CD1c-positive myeloid dendritic cell (primary cell): ENCODE data around the gene ADAMTSL1.

ENCODE experiments used
- DNase-seq: peaks from one replicate; pipeline ENCODE4 v3.0.0-alpha.2; 2016; ENCODE audit errors: extremely low spot score

ADAMTSL1 gene

DNA sequence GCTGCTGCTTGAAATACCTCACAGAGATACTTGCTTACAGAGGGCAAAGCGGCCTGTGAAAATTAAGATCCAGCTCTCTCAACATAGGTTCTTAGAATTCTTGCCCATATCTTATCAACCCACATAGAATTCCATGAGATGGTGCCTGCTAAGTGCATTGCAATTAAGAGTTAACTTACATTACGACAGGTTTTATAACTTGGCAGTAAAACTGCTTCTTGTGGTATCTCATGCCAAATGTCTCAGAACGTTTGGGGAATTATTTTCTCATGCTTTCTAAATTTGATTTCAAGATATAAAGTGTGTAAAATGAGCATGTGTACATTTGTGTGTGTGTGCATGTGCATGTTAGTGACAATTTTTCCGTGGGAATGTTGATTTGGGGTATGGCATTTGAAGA, 297.8 kb downstream of the ADAMTSL1 start:
- DNase-seq, result no peak

DNA sequence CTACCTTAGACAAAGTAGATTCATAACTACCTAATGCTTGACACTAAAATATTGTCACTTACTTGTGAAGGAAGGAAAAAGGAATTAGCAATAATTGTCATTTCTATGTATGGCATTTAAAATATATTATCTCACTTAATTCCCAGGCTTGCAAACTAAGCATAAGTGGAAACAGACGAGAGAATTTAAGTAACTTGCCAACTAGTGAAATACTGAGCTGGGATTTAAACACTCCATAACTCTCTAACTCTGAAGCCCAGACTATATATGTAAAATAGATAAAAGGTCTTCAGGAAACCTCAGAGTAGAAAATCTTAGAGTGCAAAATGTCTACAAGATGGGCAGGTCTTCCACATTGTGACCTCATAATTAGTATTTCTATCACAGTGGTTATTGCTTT, 301.3 kb downstream of the ADAMTSL1 start:
- DNase-seq, result no peak

DNA sequence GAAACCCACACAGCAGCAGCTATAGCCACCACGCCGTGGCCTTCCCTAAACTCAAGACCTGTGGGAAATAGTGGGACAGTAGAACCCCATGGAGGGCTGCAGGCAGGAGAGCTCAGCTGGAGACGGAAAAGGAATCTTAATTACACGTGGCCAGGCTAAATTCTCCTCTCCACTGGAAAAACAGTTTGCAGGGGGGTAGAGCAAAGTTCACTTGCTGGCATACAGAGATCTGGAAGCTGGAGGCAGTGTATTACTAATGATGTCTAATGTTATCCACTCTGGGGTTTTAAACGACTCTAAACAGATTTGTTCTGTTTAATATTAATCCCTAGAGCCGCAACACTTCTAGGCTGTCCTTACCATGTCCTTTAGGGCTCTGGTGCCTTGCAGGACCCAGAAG, 302.0 kb downstream of the ADAMTSL1 start:
- DNase-seq, result no peak

DNA sequence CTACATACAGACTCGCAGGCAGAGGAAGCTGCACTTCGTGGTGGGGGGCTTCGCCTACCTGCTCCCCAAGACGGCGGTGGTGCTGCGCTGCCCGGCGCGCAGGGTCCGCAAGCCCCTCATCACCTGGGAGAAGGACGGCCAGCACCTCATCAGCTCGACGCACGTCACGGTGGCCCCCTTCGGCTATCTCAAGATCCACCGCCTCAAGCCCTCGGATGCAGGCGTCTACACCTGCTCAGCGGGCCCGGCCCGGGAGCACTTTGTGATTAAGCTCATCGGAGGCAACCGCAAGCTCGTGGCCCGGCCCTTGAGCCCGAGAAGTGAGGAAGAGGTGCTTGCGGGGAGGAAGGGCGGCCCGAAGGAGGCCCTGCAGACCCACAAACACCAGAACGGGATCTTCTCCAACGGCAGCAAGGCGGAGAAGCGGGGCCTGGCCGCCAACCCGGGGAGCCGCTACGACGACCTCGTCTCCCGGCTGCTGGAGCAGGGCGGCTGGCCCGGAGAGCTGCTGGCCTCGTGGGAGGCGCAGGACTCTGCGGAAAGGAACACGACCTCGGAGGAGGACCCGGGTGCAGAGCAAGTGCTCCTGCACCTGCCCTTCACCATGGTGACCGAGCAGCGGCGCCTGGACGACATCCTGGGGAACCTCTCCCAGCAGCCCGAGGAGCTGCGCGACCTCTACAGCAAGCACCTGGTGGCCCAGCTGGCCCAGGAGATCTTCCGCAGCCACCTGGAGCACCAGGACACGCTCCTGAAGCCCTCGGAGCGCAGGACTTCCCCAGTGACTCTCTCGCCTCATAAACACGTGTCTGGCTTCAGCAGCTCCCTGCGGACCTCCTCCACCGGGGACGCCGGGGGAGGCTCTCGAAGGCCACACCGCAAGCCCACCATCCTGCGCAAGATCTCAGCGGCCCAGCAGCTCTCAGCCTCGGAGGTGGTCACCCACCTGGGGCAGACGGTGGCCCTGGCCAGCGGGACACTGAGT, 303.2 kb downstream of the ADAMTSL1 start:
- DNase-seq, result no peak

DNA sequence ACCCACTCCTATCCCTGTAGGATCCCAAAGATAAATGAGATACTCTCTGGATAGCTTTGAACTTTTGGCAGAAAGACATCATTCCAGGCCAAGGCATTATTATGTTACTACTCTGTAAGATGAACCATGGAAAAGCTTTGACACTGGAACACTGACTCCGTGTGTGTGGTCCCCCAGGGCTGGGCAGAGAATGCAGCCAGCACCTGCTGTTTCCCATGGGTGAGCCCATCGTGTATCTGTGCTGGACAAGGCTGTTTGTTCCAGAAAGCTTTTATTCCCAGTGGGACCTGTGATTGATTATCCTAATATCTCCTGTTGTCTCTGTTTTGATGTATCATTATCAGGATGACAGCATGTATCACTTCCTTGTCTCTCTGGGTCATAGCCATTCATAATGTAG, 304.2 kb downstream of the ADAMTSL1 start:
- no peak for DNase-seq

DNA sequence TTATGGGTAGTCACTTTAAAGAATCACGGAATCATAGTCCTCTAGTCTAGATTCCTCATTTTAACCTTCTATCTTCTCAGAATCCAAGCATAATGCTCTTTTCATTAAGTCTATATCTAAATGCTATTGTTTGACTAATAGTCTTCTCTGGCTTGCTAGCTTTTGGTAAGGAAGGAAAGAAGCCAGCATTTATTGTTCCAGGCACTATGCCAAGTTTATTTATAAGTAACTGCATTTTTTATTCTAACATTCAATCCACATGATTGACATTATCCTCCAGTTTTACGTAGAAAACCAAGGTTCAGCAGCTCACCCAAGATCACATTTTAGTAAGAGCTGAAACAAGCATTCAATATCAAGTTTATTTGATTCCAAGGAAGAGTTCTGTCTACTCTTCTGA, 304.9 kb downstream of the ADAMTSL1 start:
- DNase-seq, result no peak

DNA sequence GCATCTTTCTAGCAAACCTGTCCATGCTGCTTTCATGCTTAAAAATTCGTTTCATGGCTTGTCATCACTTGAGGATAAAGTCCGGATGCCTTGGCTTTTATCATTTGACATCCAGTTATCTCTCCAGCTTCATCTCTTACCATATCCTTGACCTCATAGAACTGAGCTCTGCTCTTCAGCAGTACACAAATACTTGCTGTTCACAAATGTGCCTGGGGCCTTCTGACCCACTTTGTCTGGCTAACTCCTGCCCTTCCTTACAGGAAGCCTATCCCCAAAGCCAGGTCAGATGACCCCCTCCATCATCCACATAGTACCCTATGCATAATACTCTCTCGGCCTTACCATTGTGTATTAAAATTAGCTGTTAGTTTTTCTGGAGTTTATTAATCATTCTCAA, 310.0 kb downstream of the ADAMTSL1 start:
- no peak for DNase-seq

DNA sequence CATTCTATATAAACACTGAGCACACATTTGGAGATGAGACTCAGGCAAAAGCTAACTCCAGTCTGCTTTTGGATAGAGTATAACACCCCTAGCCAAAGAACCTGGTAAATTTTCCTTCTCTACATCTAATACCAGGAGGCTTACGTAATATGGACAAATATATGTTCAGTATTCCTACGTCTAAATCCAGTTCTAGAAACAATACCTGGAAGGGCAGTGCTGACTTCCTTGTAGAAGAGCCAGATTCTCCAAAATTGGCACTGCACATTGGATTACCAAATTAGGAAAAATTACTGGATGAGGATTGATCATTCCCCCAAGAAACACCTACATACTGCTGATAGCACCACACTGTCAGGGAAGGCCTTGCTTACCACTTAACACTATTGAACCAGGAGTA, 311.7 kb downstream of the ADAMTSL1 start:
- no peak for DNase-seq

DNA sequence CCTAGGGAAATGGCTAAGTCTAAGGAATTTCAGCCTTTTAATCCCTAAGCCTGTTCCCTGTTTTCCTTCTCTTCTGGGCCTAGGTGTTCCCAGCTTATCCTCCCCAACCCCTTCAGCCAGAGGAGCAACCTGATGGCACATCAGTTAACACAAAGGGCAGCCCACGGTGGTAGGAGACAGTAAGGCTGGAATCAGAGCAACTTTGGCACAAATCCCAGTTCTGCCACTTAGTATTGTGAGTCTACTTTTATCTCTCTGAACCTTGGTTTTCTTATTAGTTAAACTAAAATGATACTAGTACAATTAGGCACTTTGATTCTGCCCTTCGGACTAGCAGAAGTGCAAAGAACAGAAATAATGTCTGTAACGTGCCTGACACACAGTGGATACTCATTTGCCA, 312.2 kb downstream of the ADAMTSL1 start:
- no peak for DNase-seq

DNA sequence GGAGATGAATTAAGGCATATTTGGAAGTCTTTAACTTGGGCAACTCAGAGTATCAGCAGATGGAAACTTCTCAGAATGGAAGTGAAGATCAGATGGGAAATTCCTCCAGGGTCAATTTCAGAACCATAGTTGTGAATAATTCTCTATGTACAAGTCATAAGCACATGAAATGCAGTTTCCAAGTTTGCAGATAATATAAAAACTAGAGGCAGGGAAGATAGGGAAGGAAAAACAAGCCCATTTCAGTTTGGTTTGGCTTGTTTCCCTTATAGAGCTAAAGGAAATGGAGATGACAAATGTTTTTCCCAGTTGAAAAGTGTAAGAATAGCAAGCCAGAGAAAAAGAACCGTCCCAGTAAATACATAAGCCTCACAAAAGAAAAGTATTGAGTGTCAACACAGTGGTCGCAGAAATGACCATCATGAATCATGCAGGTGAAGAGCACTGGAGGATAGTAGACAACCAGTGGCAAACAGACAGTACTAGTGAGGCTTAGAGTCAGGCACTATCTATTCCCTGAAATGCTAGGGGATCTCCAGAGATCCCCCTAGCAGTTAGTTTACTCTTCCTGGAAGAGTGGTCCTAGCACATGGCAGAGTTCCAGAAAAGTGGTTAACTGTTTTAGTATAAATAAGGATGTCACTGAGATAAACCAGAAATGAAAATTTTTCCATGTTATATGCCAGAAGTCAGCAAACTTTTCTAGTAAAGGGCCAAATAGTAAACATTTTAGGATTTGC, 313.1 kb downstream of the ADAMTSL1 start:
- DNase-seq, result no peak

DNA sequence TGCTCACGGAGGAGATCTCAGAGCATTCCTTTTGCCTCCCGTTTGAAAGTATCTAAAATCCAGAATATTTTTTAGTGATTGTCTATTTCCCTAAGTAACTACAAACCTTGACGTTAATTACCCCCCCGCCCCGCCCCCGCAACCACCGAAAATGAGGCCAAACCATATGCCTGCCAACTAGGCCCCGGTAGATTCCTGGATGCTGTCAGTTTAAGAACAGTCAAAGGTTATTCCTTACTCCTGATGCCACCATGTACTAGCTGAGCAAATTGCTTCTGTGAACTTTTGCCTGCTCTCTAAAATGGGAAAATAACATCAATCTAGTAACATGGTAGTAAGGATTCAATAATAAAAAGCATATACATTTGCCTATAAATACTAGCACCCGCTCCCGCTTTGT, 314.3 kb downstream of the ADAMTSL1 start:
- DNase-seq, result no peak

DNA sequence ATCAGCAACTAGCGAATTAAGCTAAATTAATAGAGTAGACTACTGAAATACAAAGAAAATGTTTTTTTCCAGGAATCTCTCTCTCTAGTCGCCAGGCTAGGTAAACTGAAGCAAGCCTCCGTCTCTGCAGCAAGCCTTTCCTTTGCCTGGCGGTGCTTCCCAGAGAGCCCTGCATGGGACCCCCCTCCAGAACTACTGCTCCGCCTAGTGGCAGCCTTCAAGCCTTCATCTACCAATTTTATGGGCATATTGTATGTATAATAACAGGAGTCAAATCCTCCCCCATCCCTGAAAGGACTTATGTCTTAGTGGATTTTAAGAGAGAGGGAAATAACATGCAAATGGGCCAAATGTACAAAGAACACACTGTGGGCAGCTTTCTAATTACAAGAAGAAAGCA, 317.1 kb downstream of the ADAMTSL1 start:
- no peak for DNase-seq

DNA sequence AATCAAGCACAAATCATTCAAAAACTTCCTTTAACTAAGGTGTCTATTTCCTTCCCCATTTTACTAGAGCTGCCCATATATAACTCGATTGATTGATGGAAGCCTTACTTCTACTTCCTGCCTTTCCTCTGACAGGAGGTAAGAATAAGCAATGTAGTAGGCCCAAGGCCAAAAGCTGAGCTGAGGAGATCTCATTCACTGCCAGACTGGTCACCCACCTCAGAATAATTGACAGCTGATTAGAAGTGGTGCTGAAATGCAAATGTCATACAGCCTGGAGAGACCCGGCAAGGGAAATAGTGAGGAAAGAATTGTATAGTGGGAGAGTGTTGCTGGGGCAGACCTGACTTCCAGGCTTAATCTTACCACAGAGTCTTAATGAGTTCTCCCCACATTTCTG, 319.2 kb downstream of the ADAMTSL1 start:
- no peak for DNase-seq

DNA sequence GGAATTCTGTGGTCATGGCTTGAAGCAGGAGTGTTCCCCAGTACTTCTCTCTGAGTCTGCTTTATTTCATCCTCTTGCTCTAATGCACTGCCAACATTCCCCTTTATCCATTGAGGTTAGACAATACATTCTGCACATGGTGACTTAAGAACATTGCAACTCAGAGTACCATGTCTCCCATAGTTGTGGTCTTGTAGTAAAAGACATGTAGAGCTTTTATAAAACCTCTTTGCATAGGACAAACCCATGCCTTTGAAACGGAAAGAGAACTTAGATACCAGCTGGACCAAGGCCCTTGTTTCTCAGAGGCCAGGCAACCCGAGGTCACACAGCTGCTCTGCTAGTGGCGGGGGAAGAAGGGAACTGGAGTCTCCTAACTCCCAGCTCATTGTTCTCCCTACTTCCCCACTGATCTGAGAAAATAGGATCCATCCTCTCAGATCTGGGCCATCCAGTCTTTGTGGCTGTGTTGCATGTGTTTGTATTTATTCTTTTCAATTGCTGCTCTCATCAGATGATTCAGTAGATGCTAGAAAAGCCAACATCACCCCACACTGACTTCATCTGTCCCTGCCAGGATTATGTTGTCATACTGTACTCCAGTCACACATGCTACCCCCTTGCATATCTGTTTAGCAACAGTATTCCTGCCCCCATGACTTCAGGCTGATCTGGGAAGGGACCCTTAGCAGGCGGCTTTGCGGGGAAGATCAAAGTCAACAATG, 322.2 kb downstream of the ADAMTSL1 start:
- no peak for DNase-seq

DNA sequence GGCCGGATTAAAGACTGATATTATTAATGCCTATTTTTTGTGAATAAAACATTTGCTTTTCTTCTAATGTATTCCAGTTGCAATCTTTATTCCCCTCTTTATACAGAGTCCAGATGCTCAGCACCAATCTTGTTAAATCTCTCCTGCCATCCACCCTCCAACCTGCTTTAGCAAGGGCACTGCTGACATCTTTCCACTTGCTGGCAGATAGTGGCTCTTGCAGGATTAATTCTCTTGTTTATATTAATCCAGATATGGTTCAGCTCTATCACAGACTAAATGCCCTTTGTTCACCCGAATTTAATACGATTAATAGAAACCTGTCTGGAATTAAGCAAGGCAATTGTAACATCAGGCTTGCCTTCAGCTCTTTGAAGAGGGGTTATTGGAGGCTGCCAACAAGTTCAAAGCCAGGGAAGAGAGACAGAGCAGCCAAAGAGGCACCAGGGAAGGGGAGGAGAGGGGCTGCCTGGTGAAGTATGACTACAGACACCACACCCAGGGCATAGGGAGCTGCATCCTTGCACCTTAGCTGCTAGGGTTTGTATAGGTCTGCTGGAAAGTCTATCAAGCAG, 322.8 kb downstream of the ADAMTSL1 start:
- no peak for DNase-seq

DNA sequence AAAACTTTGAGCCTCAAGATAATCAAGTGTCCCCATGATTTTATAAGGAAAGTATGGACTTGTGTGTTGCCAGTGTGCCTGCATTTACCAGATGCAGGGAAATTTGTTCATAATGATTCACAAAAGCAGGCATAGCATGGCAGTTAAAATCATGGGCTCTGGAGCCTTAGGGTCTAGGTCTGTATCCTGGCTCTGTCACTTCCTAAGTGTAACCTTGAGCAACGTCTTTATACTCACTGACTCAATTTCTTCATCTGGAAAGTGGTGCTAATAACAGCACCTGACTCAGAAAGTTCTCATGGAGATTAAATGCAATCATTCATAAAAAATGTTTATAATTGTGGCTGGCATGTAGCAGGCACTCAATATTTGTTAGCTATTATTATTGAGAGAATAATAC, 324.2 kb downstream of the ADAMTSL1 start:
- no peak for DNase-seq

DNA sequence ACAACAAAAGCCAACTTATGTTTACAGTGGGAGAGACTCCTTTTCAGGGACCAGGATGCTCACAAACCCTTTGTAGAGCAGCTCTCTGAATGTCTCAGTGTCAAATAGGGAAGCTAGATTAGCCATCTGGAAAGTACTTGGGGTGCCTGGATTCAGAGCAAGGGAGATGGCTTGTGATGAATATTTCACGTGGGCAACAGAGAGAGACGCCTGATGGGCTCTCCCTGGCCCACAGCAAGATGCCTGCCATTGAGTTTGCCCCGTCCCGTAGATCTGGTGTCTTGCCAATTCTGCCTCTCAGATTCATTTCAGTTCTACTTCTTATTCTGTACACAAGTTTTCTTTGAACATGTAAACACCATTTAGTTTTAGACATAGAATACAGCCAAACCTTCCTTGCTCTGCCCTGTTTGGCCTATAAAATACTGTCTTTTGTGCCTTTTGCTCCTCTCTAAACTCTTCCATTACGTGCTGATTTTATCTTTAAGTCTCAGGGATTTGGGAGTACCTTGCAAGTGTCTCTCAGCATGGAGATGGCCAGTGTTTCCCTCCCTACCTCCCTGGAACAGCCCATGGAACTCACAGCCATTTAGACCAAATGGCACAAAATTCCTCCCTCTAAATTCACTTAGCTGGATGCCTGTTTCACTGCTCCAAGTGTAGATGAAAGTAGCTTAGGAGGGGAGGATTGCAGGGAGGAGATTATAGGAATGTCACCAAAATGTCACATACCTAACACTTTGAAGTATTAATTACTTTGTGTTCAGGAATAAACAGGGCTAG, 324.7 kb downstream of the ADAMTSL1 start:
- no peak for DNase-seq

DNA sequence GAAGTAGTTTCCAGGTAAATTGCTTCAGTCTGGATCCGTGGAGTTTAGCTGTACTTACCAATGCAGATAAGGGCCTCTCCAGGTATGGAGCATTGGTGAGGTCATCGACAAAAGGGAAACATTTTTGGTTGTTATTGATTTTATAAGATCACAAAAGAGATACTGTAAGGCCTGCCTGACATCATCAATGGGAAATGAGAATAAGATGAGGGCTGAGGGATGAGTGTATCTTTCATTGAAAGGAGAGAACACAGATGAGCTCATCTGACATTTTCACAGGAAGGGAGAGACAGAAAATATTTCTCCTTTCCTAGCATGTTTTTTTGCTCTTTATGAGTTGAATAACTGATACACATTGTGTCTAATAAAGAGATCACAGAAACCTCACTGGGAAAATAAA, 325.5 kb downstream of the ADAMTSL1 start:
- DNase-seq, result no peak

DNA sequence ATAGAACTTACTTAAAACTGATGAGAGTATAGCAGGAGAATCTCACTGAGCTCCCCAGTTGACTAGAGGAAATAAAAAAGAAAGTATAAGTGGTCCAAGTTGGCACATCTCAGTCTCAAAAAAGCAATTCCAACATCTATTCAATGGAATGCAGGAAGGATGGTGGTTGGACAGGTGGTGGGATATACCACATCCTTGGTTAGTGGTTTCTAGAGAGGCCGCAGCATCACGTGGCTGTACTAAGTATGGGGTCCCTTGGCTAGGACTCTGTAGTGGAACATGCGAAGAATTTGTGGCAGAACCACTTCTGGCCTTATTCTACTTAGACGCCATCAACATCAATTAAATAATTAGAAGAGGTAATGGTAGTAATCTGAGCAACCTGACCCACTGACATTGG, 326.6 kb downstream of the ADAMTSL1 start:
- no peak for DNase-seq

DNA sequence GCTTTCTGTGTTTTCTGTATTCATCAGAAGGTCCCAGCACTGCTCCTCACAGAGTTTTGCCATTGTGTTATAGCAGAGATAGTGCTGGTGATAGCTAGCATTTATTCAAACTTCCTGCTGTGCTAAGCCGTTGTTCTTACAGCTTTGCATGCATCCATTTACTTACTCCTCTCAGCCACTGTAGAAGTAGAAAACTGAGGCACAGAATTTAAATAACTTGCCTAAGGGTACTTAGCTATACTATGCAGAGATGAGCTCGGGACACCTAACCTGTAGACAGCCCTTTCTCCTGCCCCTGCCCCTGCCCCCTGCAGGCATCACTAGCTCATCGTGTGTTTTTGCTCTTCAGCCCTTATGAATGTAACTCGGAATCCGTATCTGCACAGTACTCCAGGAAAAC, 331.4 kb downstream of the ADAMTSL1 start:
- DNase-seq, result no peak
